Endothelial cell of umbilical vein (primary cell): Measurements from ENCODE around the gene PIK3AP1.

Source experiments
- CTCF ChIP-seq, 2 donors: IDR thresholded peaks; 1 replicate in 1 of 2; 2 replicates in 1 of 2; pipeline ENCODE4 v1.5.1; 2011; ENCODE audit warnings: low read length in 2 of 2, mild to moderate bottlenecking in 2 of 2, moderate library complexity in 2 of 2, control low read depth in 1 of 2, inconsistent platforms in 1 of 2, low read depth in 1 of 2; ENCODE audit not compliant: insufficient read depth in 1 of 2; ENCODE audit errors: extremely low read depth in 1 of 2
- EZH2 ChIP-seq: IDR thresholded peaks from 2 replicates; pipeline ENCODE4 v1.6.1; 2012; ENCODE audit warnings: borderline replicate concordance, low read depth, mild to moderate bottlenecking, moderate library complexity, low read length, inconsistent platforms; ENCODE audit not compliant: severe bottlenecking
- GATA2 ChIP-seq: IDR thresholded peaks from 2 replicates; pipeline ENCODE4 v1.7.0; 2011; ENCODE audit warnings: low read depth, mild to moderate bottlenecking, moderate library complexity, mixed read lengths, low read length; ENCODE audit not compliant: insufficient read length, insufficient read depth
- JUN ChIP-seq: IDR thresholded peaks from 2 replicates; pipeline ENCODE4 v1.6.1; 2011; ENCODE audit warnings: borderline replicate concordance, low read depth; ENCODE audit not compliant: insufficient read length, insufficient read depth
- MYC ChIP-seq: IDR thresholded peaks from one replicate; pipeline ENCODE4 v1.6.1; 2011; ENCODE audit warnings: mild to moderate bottlenecking, low read depth, low read length
- POLR2A ChIP-seq: IDR thresholded peaks from 2 replicates; pipeline ENCODE4 v1.6.1; 2012; ENCODE audit warnings: low read depth, mild to moderate bottlenecking, control low read depth, low read length
- POLR2AphosphoS5 ChIP-seq: IDR thresholded peaks from 2 replicates; pipeline ENCODE4 v1.6.1; 2012; ENCODE audit warnings: low read depth, mild to moderate bottlenecking, control low read depth, low read length, moderate library complexity; ENCODE audit not compliant: insufficient read depth
- TF ChIP-seq, protein P1 (sequence below): IDR thresholded peaks from 2 replicates; pipeline ENCODE4 v1.6.1; 2011; ENCODE audit not compliant: insufficient read depth, insufficient read length

DNA sequence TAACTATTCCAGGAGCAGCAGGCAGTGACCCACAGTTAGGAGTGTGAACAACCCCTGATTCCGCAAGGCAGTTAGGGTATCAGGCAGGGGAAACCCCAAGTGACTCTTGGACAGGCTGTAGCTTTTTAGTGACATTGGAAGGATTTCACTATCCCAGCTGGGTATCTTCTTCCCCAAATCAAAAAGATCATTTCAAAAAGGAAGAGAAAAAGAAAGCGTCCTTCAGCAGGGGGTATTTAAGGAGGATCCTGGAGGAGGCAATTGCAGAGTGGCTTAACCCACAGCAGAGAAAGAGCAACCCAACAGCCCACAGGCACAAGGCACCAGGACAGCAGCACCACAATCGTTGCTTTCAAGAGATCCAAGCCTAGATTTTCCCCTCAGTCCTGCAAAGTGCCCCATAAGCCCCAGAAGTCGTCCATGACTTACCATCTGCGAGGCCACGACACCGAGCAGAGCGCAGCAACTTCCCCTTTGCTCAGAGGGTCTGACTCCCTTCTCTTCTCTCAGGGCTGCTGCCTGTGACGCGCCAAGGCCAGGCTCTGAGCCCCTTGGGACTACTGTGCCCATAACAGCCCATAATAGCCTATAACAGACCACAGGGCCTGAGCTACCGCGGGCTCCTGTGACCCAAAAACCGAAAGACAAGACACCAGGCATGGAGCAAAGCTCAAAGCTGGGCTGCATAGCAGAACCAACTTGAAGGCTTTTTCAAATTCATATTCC lies 19.8 kb downstream of the PIK3AP1 start:
- TF ChIP-seq CTCF (IDR thresholded peaks at IDR 0.05; ENCODE audit: extremely low read depth in 1 of 2, insufficient read depth in 1 of 2, low read depth in 1 of 2, low read length in 2 of 2) (no peak), JUN (no peak), MYC (no peak), POLR2AphosphoS5 (no peak), POLR2A (no peak), EZH2 (no peak), GATA2 (no peak)
- TF ChIP-seq, protein P1, sequence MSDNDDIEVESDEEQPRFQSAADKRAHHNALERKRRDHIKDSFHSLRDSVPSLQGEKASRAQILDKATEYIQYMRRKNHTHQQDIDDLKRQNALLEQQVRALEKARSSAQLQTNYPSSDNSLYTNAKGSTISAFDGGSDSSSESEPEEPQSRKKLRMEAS = no peak
